HepG2 (cell line): Measurements from ENCODE around the gene RPS28. TPM values are rescaled to one million over a fixed set of nuclear protein-coding genes. Genes with fewer than 3 reads are reported as not detected.

Experiments used
- CREM ChIP-seq, 2 experiments: sonication (generic) in 1 of 2; formaldehyde crosslinking in 1 of 2; IDR thresholded peaks; 2 replicates each; pipeline versions ENCODE4 v1.4.0 to v1.6.1; 2016 to 2020; ENCODE audit warnings: antibody characterized with exemption in 1 of 2, mild to moderate bottlenecking in 1 of 2, missing genetic modification reagents in 1 of 2
- MIER3 ChIP-seq: IDR thresholded peaks from 2 replicates; pipeline ENCODE4 v1.6.1; 2016; ENCODE audit warnings: missing compliant biosample characterization, borderline replicate concordance
- NR2F6 ChIP-seq, 2 experiments: IDR thresholded peaks; 2 replicates each; pipeline ENCODE4 v1.6.1; 2016; ENCODE audit warnings: antibody characterized with exemption in 1 of 2, mild to moderate bottlenecking in 1 of 2
- POLR2AphosphoS5 ChIP-seq: IDR thresholded peaks from 2 replicates; pipeline ENCODE4 v1.6.1; 2012; ENCODE audit warnings: low read depth, low read length
- REL ChIP-seq: sonication (generic); formaldehyde crosslinking; conservative IDR thresholded peaks from 2 replicates; pipeline ENCODE4 v1.8.0; 2022; ENCODE audit warnings: mild to moderate bottlenecking, missing genetic modification reagents, moderate library complexity
- ZBTB38 ChIP-seq: sonication (generic); formaldehyde crosslinking; IDR thresholded peaks from 2 replicates; pipeline ENCODE4 v1.5.1; 2020; ENCODE audit warnings: mild to moderate bottlenecking, missing genetic modification reagents
- ZNF263 ChIP-seq: sonication (generic); formaldehyde crosslinking; IDR thresholded peaks from 2 replicates; pipeline ENCODE4 v1.4.0; 2020; ENCODE audit warnings: missing genetic modification reagents
- ZNF501 ChIP-seq: sonication (generic); formaldehyde crosslinking; IDR thresholded peaks from 2 replicates; pipeline ENCODE4 v1.5.1; 2020; ENCODE audit warnings: mild to moderate bottlenecking, moderate library complexity, missing genetic modification reagents
- polyA plus RNA-seq, 8 experiments: library from polyadenylated mRNA; depleted of rRNA in 3 of 8; stranded (reverse) in 7 of 8; unstranded in 1 of 8; fragments of >200 nt; fragmentation: Illumina TruSeq in 4 of 8; extraction: Trizol in 4 of 8; gene quantifications; 2 replicates each; pipeline versions ENCODE4 v1.2.1 to v1.2.3, GENCODE V29; 2011 to 2016; ENCODE audit warnings: low read depth in 4 of 8, missing spikeins in 1 of 8, mixed read lengths in 1 of 8; ENCODE audit not compliant: insufficient read depth in 1 of 8
- total RNA-seq, 5 experiments: library from RNA; depleted of rRNA; stranded (reverse); fragments of >200 nt; fragmentation: Illumina TruSeq; extraction: Trizol; gene quantifications; 2 replicates each; pipeline ENCODE4 v1.2.3, GENCODE V29; 2016; ENCODE audit warnings: low read depth in 1 of 5
- TF ChIP-seq, protein P1 (sequence below): sonication (generic); formaldehyde crosslinking; IDR thresholded peaks from 2 replicates; pipeline ENCODE4 v1.4.0; 2020; ENCODE audit warnings: missing genetic modification reagents, mild to moderate bottlenecking, borderline replicate concordance
- TF ChIP-seq, protein P2 (sequence below), 2 experiments: fragments of 450-650 bp in 1 of 2; sonication (generic) in 1 of 2; formaldehyde crosslinking; IDR thresholded peaks; 2 replicates each; pipeline versions ENCODE4 v1.5.0 to v1.8.0; 2020 to 2022; ENCODE audit warnings: mild to moderate bottlenecking in 1 of 2, missing genetic modification reagents in 1 of 2
- TF ChIP-seq, protein P3 (sequence below), 2 experiments: sonication (generic) in 1 of 2; formaldehyde crosslinking in 1 of 2; IDR thresholded peaks; 2 replicates each; pipeline versions ENCODE4 v1.4.0 to v1.6.1; 2018 to 2020; ENCODE audit warnings: missing genetic modification reagents in 2 of 2, borderline replicate concordance in 1 of 2, low read depth in 1 of 2, mild to moderate bottlenecking in 1 of 2, missing biosample characterization in 1 of 2
- TF ChIP-seq, protein P4 (sequence below): sonication (generic); IDR thresholded peaks from 2 replicates; pipeline ENCODE4 v1.6.1; 2016; ENCODE audit warnings: low read depth, borderline replicate concordance
- TF ChIP-seq, protein P5 (sequence below): sonication (generic); formaldehyde crosslinking; IDR thresholded peaks from 2 replicates; pipeline ENCODE4 v1.5.1; 2020; ENCODE audit warnings: missing genetic modification reagents, mild to moderate bottlenecking, borderline replicate concordance
- TF ChIP-seq, protein P6 (sequence below): sonication (generic); formaldehyde crosslinking; IDR thresholded peaks from 2 replicates; pipeline ENCODE4 v1.9.0; 2022; ENCODE audit warnings: low read depth, missing genetic modification reagents

The RPS28 gene
- total and polyA plus RNA-seq, 2 of the 13 experiments (the other 11 are each of a cell fraction or from before 2014, with no cell fraction given), result 281 to 545 TPM

DNA sequence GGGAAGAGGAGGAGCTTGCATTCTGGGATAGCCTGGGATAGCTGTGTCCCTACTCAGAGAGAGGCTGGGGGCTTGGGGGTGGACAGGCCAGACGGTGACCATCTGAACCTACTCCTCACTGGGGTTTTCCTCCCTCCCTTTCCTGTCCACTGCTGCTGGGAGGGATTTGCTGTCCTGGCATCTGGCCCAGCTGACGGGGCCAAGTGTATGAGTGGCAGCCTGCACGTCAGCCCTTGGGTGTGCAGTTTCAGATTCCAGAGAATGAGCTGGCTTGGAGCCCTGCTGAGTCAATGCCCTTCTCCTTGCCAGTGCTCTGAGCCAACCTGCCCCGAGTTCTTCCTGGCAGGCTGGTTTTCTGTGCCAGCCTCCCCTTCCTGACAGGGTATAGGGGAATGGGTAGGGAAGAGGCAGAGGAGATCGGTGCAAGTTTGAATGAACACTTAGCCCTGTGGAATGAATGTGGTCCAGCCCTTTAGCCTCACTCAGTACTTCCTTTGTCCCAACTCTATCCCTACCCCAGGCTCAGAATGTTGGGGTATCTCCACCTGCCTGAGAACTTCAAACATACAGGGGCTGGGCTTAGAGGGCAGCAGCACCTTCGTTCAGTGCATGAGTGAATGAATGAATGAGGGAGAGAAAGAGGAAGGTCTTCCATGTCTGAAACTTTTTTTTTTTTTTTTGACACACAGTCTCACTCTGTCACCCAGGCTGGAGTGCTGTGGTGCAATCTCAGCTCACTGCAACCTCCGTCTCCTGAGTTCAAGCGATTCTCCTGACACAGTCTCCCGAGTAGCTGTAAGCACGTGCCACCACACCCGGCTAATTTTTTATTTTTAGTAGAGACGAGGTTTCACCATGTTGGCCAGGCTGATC is 40.9 kb downstream of the RPS28 start (continued):
- TF ChIP-seq, protein P1, sequence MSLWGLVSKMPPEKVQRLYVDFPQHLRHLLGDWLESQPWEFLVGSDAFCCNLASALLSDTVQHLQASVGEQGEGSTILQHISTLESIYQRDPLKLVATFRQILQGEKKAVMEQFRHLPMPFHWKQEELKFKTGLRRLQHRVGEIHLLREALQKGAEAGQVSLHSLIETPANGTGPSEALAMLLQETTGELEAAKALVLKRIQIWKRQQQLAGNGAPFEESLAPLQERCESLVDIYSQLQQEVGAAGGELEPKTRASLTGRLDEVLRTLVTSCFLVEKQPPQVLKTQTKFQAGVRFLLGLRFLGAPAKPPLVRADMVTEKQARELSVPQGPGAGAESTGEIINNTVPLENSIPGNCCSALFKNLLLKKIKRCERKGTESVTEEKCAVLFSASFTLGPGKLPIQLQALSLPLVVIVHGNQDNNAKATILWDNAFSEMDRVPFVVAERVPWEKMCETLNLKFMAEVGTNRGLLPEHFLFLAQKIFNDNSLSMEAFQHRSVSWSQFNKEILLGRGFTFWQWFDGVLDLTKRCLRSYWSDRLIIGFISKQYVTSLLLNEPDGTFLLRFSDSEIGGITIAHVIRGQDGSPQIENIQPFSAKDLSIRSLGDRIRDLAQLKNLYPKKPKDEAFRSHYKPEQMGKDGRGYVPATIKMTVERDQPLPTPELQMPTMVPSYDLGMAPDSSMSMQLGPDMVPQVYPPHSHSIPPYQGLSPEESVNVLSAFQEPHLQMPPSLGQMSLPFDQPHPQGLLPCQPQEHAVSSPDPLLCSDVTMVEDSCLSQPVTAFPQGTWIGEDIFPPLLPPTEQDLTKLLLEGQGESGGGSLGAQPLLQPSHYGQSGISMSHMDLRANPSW (CRISPR knock-in tag), result no peak
- TF ChIP-seq, protein P2, sequence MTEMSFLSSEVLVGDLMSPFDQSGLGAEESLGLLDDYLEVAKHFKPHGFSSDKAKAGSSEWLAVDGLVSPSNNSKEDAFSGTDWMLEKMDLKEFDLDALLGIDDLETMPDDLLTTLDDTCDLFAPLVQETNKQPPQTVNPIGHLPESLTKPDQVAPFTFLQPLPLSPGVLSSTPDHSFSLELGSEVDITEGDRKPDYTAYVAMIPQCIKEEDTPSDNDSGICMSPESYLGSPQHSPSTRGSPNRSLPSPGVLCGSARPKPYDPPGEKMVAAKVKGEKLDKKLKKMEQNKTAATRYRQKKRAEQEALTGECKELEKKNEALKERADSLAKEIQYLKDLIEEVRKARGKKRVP (CRISPR knock-in tag; IDR thresholded peaks at IDR 0.05), result no peak
- TF ChIP-seq ZNF263 (CRISPR knock-in tag), result 0 out of 2 replicates have a peak, but pooled peaks have one; percentile 24
- TF ChIP-seq, protein P3, sequence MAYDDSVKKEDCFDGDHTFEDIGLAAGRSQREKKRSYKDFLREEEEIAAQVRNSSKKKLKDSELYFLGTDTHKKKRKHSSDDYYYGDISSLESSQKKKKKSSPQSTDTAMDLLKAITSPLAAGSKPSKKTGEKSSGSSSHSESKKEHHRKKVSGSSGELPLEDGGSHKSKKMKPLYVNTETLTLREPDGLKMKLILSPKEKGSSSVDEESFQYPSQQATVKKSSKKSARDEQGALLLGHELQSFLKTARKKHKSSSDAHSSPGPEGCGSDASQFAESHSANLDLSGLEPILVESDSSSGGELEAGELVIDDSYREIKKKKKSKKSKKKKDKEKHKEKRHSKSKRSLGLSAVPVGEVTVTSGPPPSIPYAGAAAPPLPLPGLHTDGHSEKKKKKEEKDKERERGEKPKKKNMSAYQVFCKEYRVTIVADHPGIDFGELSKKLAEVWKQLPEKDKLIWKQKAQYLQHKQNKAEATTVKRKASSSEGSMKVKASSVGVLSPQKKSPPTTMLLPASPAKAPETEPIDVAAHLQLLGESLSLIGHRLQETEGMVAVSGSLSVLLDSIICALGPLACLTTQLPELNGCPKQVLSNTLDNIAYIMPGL (CRISPR knock-in tag; IDR thresholded peaks at IDR 0.05; ENCODE audit: borderline replicate concordance in 1 of 2, low read depth in 1 of 2), result peak in 1 of 2 experiments; percentile 38; a peak in 1 of 4 replicates
- TF ChIP-seq, protein P4, sequence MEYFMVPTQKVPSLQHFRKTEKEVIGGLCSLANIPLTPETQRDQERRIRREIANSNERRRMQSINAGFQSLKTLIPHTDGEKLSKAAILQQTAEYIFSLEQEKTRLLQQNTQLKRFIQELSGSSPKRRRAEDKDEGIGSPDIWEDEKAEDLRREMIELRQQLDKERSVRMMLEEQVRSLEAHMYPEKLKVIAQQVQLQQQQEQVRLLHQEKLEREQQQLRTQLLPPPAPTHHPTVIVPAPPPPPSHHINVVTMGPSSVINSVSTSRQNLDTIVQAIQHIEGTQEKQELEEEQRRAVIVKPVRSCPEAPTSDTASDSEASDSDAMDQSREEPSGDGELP, result peak; percentile 94
- TF ChIP-seq, protein P5, sequence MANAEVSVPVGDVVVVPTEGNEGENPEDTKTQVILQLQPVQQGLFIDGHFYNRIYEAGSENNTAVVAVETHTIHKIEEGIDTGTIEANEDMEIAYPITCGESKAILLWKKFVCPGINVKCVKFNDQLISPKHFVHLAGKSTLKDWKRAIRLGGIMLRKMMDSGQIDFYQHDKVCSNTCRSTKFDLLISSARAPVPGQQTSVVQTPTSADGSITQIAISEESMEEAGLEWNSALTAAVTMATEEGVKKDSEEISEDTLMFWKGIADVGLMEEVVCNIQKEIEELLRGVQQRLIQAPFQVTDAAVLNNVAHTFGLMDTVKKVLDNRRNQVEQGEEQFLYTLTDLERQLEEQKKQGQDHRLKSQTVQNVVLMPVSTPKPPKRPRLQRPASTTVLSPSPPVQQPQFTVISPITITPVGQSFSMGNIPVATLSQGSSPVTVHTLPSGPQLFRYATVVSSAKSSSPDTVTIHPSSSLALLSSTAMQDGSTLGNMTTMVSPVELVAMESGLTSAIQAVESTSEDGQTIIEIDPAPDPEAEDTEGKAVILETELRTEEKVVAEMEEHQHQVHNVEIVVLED (CRISPR knock-in tag), result no peak; the same call in 1 of the 2 replicates
- 0 out of 2 replicates have a peak, but pooled peaks have one; percentile 19 for TF ChIP-seq MIER3 (CRISPR knock-in tag)
- TF ChIP-seq REL (CRISPR knock-in tag), result no peak
- peak; percentile 26; the same call in 1 of the 2 replicates for TF ChIP-seq CREM (IDR thresholded peaks at IDR 0.05)
- no peak for TF ChIP-seq CREM (CRISPR knock-in tag; IDR thresholded peaks at IDR 0.05)
- TF ChIP-seq, protein P6, sequence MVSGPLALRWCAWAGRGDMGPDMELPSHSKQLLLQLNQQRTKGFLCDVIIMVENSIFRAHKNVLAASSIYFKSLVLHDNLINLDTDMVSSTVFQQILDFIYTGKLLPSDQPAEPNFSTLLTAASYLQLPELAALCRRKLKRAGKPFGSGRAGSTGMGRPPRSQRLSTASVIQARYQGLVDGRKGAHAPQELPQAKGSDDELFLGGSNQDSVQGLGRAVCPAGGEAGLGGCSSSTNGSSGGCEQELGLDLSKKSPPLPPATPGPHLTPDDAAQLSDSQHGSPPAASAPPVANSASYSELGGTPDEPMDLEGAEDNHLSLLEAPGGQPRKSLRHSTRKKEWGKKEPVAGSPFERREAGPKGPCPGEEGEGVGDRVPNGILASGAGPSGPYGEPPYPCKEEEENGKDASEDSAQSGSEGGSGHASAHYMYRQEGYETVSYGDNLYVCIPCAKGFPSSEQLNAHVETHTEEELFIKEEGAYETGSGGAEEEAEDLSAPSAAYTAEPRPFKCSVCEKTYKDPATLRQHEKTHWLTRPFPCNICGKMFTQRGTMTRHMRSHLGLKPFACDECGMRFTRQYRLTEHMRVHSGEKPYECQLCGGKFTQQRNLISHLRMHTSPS (CRISPR knock-in tag), result peak; percentile 96
- no peak for TF ChIP-seq ZNF501 (CRISPR knock-in tag)
- TF ChIP-seq NR2F6 (IDR thresholded peaks at IDR 0.05), result no peak
- TF ChIP-seq NR2F6 (CRISPR knock-in tag; IDR thresholded peaks at IDR 0.05), result peak; percentile 78
- TF ChIP-seq ZBTB38, result peak; percentile 75
- TF ChIP-seq POLR2AphosphoS5, result peak; percentile 54; the same call in 1 of the 2 replicates
